Psoas muscle (tissue), 8 donors: ENCODE data around the gene SLC30A4. TPM values are rescaled to one million over a fixed set of nuclear protein-coding genes. Genes with fewer than 3 reads are reported as not detected.

Experiments used
- ATAC-seq, 4 donors: fragments of 200-7000 bp; cut with Tn5 transposase; one replicate each; pipeline ENCODE4 v1.9.1; 2020; ENCODE audit warnings: moderate library complexity in 3 of 4, mild to moderate bottlenecking in 2 of 4
- DNase-seq, 2 donors: peaks; one replicate each; pipeline ENCODE4 v3.0.0-alpha.2; 2020
- H3K27ac ChIP-seq: fragments of 200-600 bp; one replicate; pipeline ENCODE4 v1.8.0; 2022
- H3K27me3 ChIP-seq, 3 donors: fragments of 200-600 bp in 1 of 3; one replicate each; pipeline versions ENCODE4 v1.6.1 to v1.8.0; 2013 to 2022; ENCODE audit warnings: low read length in 2 of 3, mild to moderate bottlenecking in 2 of 3, moderate library complexity in 1 of 3; ENCODE audit not compliant: insufficient read depth in 3 of 3
- H3K36me3 ChIP-seq, 2 donors: fragments of 200-600 bp in 1 of 2; one replicate each; pipeline versions ENCODE4 v1.6.1 to v1.8.0; 2013 to 2022; ENCODE audit warnings: low read depth in 1 of 2, mild to moderate bottlenecking in 1 of 2, moderate library complexity in 1 of 2; ENCODE audit not compliant: insufficient read depth in 1 of 2
- H3K4me1 ChIP-seq: fragments of 200-600 bp; one replicate; pipeline ENCODE4 v1.8.0; 2022
- H3K4me3 ChIP-seq: fragments of 200-600 bp; one replicate; pipeline ENCODE4 v1.8.0; 2022; ENCODE audit warnings: mild to moderate bottlenecking
- H3K9me3 ChIP-seq: fragments of 200-600 bp; one replicate; pipeline ENCODE4 v1.8.0; 2022
- WGBS, 3 donors: extraction: QIAGEN DNeasy Blood & Tissue Kit; methylation state at CpG; one replicate each; pipeline versions ENCODE4 v1.1.6 to v1.1.7; 2013; 5-methylcytosine and 5-hydroxymethylcytosine counted together
- intact Hi-C, 2 donors: fragments of 100-400 bp; cut with DNase I; formaldehyde crosslinking; loops; one replicate each; pipeline versions ENCODE4 v1.11.0 to v1.14.2; 2022
- long read RNA-seq, 2 donors: library from polyadenylated mRNA; unstranded; transcript quantifications; one replicate each; pipeline ENCODE4 v2.0.0, GENCODE V29; 2021
- polyA plus RNA-seq, 3 donors: library from polyadenylated mRNA; stranded (reverse); fragments of 200-250 nt; gene quantifications; one replicate each; pipeline ENCODE4 v1.2.3, GENCODE V29; 2013
- total RNA-seq, 4 donors: library from RNA; stranded (reverse); fragmentation: NEBNext Ultra II Directional in 2 of 4; extraction: Animal tissue kit (Norgen Biotek cat#: 25700) in 2 of 4; gene quantifications; one replicate each; pipeline versions ENCODE4 v1.2.1 to v1.2.4, GENCODE V29; 2021 to 2023
- TF ChIP-seq, protein P1 (sequence below): fragments of 200-600 bp; IDR thresholded peaks from one replicate; pipeline ENCODE4 v1.8.0; 2022; ENCODE audit warnings: antibody characterized with exemption
- donor health status: healthy with polysubstance abuse.
- donor health status: DM: no; HTN: no; CAD: no; lungs with moderate emphysema.
- donor health status: Bipolar disorder and iron deficiency.
- donor health status: healthy.
- donor health status: DM: yes; HTN: yes; CAD: no.
- donor health status: DM: no; HTN: no; CAD: no.
- donor health status: DM: no; HTN: no; CAD: no.
- donor health status: DM: yes; HTN: yes; CAD: no.

The SLC30A4 gene, protein sequence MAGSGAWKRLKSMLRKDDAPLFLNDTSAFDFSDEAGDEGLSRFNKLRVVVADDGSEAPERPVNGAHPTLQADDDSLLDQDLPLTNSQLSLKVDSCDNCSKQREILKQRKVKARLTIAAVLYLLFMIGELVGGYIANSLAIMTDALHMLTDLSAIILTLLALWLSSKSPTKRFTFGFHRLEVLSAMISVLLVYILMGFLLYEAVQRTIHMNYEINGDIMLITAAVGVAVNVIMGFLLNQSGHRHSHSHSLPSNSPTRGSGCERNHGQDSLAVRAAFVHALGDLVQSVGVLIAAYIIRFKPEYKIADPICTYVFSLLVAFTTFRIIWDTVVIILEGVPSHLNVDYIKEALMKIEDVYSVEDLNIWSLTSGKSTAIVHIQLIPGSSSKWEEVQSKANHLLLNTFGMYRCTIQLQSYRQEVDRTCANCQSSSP
- total RNA-seq (1 to 10 TPM; 1.9 to 2.2 (median 2.1) TPM), polyA plus RNA-seq (1 to 10 TPM in 1 of 3 donors, under 1 TPM in 2; 0.59 to 1.6 (median 0.95) TPM)
- long read RNA-seq, donor 1, partial matches to known transcripts, result 0 of 1 reads
- long read RNA-seq, donor 1, other reads (novel, unspliced or antisense), result 1 of 1 reads
- long read RNA-seq, donor 2, full-length matches to known transcripts, result 1 of 4 reads
- long read RNA-seq, donor 2, partial matches to known transcripts, result 1 of 4 reads
- long read RNA-seq, donor 2, other reads (novel, unspliced or antisense), result 2 of 4 reads

DNA sequence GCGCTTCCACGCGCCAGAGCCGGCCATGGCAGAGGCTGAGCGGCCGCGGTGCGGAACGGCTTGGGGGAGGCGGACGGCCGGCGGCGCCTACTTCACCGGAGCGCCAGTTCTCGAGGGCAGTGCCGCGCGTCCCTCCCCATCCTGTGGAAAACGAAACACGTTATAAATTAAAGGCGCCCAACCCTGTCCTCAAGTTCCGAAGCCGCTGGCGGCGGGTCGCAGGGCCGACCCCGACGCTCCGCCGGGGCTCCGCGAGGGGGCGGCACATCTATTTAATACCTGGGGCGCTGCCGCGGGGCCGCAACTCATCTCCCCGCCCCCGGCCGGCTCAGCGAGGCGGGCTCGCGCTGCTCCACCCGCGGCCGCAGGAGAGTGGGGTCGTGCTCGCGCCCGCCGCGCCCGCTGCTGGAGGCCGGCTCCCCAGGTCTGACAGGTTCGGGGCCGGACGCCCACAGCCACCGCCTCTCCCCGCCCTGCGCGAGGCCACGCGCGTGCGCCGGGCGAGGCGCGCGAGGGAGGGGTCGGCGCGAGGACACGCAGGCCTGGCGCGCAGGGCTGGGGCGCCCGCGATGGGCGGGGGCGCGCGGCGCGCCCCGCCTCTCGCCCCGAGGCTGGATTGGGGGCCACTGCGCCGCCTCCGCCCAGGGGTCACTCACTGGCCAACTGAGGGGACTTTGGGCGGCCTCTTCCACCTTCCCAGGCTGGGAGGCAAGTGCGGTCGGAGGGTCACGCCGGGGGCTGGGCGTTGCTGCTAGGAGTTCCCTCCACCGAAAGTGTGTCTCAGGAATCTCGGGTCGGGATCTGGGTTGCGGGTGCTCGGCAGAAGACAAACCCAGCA, at the start of gene SLC30A4:
Gene SLC30A4 (minus strand): TSS at position 428 of the 838 bp plus-strand sequence. CDS start 401 bp downstream, at position 27.
- peaks cover 14% of the 10 kb centered on the region for H3K4me1 ChIP-seq
- H3K4me3 ChIP-seq, result peak within 1 kb of the TSS; percentile 94
- TF ChIP-seq, protein P1, sequence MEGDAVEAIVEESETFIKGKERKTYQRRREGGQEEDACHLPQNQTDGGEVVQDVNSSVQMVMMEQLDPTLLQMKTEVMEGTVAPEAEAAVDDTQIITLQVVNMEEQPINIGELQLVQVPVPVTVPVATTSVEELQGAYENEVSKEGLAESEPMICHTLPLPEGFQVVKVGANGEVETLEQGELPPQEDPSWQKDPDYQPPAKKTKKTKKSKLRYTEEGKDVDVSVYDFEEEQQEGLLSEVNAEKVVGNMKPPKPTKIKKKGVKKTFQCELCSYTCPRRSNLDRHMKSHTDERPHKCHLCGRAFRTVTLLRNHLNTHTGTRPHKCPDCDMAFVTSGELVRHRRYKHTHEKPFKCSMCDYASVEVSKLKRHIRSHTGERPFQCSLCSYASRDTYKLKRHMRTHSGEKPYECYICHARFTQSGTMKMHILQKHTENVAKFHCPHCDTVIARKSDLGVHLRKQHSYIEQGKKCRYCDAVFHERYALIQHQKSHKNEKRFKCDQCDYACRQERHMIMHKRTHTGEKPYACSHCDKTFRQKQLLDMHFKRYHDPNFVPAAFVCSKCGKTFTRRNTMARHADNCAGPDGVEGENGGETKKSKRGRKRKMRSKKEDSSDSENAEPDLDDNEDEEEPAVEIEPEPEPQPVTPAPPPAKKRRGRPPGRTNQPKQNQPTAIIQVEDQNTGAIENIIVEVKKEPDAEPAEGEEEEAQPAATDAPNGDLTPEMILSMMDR, result peak; percentile 52
- peak within 1 kb of the TSS; percentile 80 for H3K27ac ChIP-seq
- ATAC-seq, result peak; percentile 91 to 96 (median 92)
- no peaks in the 10 kb centered on the region for H3K27me3 ChIP-seq
- intact Hi-C loops, result loop anchor here (1.0 to 10.0 kb wide), 4 partner anchors 65 to 92 kb away; partner anchors contain the start of gene BLOC1S6 (in 2 of the 2)
- DNase-seq, result peak; percentile 78 to 82
- 0 to 1% (median 0%) methylated on average over 71 to 106 of the region's 106 CpGs for WGBS, 3 donors
- no peaks in the 10 kb centered on the region for H3K36me3 ChIP-seq
- no peaks in the 10 kb centered on the region for H3K9me3 ChIP-seq

DNA sequence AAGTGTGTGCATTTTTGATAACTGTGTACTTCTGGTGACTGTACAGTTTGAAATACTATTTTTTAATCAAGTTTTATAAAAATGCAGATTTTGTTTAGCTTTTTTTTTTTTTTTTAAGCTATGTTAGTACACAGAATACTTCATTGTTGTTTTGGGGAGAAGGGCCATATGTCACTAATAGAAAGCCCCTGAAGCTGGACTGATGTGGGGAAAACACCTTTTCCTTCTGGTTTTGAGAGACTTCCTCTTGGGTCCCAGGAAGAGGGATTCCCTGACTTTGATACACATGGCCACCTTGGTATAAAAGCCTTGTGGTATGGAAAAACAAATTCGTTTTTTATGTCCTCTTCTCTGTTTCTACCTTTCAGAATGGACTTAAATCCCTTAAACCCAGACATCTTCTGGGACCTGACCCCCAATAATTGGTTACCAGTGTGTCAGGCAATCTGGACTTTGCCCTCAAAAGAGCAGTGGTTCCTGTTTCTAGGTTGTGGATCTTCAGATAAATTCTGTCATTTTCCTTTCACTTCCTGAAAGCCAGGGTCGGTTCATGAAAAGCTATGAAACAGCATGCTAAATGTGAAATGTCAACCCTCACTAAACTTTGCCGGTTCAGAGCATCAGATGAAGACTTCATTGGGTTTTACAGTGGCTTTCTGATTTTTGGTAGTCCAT, 33.5 kb upstream of the SLC30A4 start:
- 32 to 46% (median 43%) methylated on average over 3 of the region's 3 CpGs for WGBS, 3 donors

DNA sequence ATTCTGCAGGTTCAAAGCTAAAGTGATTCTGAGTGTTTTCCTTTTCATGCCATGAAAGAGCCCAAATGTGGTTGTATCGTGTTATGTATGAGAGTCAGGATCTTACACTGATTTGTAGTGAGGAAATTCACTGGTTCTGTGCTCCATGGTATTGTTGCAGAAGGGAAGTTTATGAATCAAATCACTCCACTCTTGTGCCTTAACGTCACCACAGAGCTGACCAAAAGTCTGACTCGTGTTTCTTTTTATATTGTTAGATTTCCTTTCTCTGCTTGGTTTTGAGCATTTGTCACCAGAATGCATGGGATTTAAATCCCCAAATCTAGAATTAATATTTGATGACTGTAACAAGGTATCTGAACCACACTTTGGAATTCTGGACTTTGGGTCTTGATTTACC, 29.1 kb upstream of the SLC30A4 start:
- H3K36me3 ChIP-seq, result no peaks in the 10 kb centered on the region
- H3K9me3 ChIP-seq, result no peaks in the 10 kb centered on the region
- H3K4me1 ChIP-seq, result no peaks in the 10 kb centered on the region
- H3K27ac ChIP-seq, result no peak overlapping the region
- intact Hi-C loops, result no loop called here
- ATAC-seq, result no peak
- TF ChIP-seq, protein P1, result no peak
- no peaks in the 10 kb centered on the region for H3K27me3 ChIP-seq
- DNase-seq, result no peak
- H3K4me3 ChIP-seq, result no peak overlapping the region
- 45 to 62% (median 58%) methylated on average over 3 of the region's 3 CpGs for WGBS, 3 donors

More for the DNA sequence above, 33.5 kb upstream of the SLC30A4 start:
- H3K27ac ChIP-seq, result no peak overlapping the region
- no peak overlapping the region for H3K4me3 ChIP-seq
- no peak for ATAC-seq
- H3K4me1 ChIP-seq, result no peaks in the 10 kb centered on the region
- intact Hi-C loops, result no loop called here
- DNase-seq, result no peak
- H3K27me3 ChIP-seq, result no peaks in the 10 kb centered on the region
- TF ChIP-seq, protein P1, result no peak
- H3K36me3 ChIP-seq, result no peaks in the 10 kb centered on the region
- no peaks in the 10 kb centered on the region for H3K9me3 ChIP-seq

DNA sequence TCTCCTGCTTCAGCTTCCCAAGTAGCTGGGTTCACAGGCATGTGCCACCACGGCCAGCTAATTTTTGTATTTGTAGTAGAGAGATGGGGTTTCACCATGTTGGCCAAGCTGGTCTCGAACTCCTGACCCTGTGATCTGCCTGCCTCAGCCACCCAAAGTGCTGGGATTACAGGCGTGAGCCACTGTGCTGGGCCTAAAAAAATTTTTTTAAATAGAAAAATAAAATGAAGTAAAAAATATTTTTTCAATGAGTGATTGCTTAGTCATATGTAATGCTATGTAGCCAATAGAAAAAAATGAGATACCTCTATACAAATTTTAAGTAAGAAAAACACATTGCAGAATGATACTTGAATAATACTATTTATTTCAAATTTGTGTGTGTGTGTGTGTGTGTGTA, 27.9 kb upstream of the SLC30A4 start:
- ATAC-seq, result no peak
- no peaks in the 10 kb centered on the region for H3K9me3 ChIP-seq
- no peak overlapping the region for H3K4me3 ChIP-seq
- TF ChIP-seq, protein P1, result no peak
- H3K27me3 ChIP-seq, result no peaks in the 10 kb centered on the region
- intact Hi-C loops, result no loop called here
- H3K4me1 ChIP-seq, result no peaks in the 10 kb centered on the region
- no peak for DNase-seq
- 76 to 94% (median 77%) methylated on average over 3 of the region's 3 CpGs for WGBS, 3 donors
- H3K27ac ChIP-seq, result no peak overlapping the region
- H3K36me3 ChIP-seq, result no peaks in the 10 kb centered on the region
